HG03095 (cell line): ENCODE results near the gene MARK4.
"Not testable (repeated sequence)": the region's sequence is repeated elsewhere in the genome, so short reads cannot be mapped to it uniquely, and the experiment has no call there.

ENCODE experiments used
- ATAC-seq: cut with Tn5 transposase; IDR thresholded peaks from one replicate; pipeline ENCODE4 v1.9.1; 2021; ENCODE audit warnings: moderate library complexity; ENCODE audit not compliant: unreplicated experiment

Gene MARK4

GRCh38 chr19:45334881-45335280, 83.8 kb downstream of the MARK4 start:
- ATAC-seq = not testable (repeated sequence)

- no peak for ATAC-seq
These were observed 85.7 kb downstream of the MARK4 start for GRCh38 chr19:45336696-45337251.

DNA sequence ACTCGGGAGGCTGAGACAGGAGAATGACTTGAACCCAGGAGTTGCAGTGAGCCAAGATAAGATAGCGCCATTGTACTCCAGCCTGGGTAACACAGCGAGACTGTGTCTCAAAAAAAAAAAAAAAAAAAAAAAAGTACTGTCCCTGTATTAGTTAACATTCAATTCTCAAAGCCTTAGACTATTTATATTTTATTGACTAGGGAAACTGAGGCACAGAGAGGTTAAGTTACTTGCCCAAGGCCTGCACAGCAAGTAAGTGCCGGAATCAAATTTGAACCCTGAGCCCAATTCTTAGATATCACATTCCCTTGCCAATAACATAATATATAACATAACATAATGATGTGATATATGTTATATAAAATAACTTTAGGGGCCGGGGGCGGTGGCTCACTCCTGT, 88.6 kb downstream of the MARK4 start:
- ATAC-seq = no peak

DNA sequence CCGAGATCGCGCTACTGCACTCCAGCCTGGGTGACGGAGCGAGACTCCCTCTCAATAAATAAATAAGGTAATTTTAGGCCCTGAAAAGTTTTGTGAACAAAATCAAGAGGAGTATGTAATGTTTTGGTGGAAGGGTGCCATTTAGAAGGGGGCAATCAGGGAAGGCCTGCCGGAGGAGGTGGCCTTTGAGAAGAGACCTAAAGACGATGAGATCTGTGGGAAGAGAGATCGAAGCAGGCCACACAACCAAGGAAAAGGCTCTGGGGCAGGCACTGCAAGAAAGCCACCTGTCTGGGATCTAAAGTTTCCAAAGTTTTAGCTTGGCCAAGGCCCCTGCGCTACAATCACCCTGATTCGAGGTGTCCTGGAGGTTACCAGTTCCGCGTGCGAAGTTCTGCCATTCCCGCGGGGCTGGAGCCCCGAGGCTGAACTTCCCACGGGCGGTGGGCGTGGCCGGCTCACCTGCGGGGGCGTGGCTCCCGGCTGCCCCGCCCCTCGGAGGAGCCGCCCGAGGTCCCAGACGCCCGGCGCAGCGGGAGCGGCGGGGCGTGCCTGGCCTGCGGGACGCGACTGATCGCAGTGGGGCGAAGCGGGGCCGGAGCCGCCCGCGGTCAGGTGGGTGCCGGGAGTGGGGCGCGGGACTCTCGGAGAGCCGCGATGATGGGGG, 89.3 kb downstream of the MARK4 start, which contains the start of gene KLC3:
KLC3 (plus strand) TSS at position 519 of the 667 bp plus-strand sequence. CDS start 4,792 bp downstream, outside the sequence.
- no peak for ATAC-seq

DNA sequence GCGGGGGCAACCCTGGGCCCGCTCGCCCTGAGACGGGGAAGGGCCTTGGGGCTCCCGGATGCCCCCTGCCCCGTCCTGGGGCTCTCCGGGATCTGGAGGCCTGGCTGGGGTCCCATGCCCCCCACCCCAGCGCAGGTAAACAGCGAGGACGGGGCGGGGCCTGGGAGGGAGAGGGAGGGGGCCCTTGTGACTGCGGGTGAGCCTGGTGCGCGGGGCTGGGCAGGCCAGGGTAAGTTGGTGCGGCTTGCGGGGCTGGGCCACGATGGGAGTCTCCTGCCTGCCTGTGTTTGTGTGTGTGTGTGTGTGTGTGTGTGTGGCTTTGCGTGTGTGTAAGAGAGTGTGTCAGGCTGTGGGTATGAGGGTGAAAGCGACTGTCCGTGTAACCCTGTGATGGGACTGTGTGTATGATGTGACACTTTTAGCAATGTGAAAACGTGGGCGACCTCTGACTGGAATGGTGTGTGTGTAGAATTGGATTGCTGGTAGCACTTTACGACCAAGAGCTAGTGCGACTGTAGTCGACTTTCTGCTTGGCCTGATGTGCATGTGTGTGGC, 89.9 kb downstream of the MARK4 start:
- no peak for ATAC-seq

DNA sequence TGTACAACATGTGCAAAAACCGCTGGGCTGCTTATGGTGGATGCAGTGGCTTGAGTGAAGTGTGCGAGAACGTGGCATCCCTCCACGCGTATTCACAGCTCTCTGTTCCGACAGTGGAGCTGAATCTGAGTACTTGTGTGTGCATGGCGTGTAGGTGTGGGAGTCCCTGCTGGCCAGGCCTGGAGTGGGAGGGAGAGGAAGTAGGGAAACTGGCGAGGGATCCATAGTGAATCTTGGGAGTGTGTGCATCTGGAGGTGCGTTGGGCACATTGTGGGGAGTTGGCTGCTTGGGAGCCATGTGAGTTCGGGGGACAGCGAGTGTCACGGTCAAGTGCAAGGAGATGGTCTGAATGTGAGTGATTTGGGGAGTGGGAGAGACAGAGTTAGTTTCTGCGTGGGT, 91.8 kb downstream of the MARK4 start:
- ATAC-seq = no peak

- ATAC-seq = no peak
These were observed 93.8 kb downstream of the MARK4 start for GRCh38 chr19:45344621-45345505.

- ATAC-seq = no peak
These were observed 94.4 kb downstream of the MARK4 start for GRCh38 chr19:45345506-45345860.

- ATAC-seq = no peak
These were observed 95.4 kb downstream of the MARK4 start for GRCh38 chr19:45346449-45346848.

GRCh38 chr19:45347570-45348366, 96.7 kb downstream of the MARK4 start:
- no peak for ATAC-seq

DNA sequence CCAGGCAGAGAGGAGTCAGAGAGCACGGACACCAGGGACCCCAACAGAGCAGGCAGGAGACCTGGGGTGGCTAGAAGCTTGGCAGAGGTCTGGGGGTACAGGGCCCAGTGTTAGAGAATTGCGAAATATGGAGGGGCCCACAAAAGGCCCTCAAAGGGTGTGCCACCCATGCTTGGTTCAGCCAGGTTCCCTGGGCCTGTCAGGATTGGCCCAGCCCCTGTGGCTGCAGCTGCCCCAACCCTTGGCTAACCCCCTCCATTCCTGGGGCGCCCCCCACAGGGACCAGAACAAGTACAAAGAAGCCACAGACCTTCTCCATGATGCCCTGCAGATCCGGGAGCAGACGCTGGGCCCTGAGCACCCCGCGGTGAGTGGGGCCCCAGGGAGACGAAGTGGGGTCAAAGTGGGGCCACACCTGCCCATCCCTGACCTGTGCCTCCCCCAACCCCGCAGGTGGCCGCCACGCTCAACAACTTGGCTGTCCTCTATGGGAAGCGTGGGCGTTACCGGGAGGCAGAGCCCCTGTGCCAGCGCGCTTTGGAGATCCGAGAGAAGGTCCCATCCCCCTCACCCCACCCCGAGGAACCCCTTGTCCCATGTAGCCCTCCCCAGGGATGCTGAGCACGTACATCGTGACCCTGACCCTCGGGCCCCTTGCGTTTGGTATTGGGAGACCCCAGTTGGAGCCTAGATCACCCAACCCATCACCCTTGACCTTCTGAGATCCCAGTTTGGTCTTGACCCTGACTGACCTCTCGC, 97.5 kb downstream of the MARK4 start:
- no peak for ATAC-seq

- ATAC-seq = no peak
These were observed 98.0 kb downstream of the MARK4 start for GRCh38 chr19:45349126-45349415.

DNA sequence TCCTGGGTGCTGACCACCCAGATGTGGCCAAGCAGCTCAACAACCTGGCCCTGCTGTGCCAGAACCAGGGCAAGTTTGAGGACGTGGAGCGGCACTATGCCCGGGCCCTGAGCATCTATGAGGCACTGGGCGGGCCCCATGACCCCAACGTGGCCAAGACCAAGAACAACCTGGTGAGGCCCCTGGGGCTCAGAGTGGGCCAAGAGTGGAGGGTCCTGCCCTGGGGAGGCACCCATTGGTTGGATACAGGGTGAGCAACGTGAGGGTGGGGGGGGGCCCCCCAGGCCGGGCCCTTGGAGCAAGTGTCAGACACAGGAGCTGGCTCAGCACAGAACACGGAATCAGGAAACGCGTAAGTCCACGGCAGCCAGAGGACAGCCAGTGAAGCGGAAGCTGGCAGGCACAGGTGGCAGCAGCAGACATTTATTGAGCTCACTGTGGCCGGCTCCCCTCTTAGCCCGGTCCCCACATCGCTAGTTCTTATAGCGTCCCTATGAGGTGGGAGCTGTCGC, 98.4 kb downstream of the MARK4 start:
- no peak for ATAC-seq

DNA sequence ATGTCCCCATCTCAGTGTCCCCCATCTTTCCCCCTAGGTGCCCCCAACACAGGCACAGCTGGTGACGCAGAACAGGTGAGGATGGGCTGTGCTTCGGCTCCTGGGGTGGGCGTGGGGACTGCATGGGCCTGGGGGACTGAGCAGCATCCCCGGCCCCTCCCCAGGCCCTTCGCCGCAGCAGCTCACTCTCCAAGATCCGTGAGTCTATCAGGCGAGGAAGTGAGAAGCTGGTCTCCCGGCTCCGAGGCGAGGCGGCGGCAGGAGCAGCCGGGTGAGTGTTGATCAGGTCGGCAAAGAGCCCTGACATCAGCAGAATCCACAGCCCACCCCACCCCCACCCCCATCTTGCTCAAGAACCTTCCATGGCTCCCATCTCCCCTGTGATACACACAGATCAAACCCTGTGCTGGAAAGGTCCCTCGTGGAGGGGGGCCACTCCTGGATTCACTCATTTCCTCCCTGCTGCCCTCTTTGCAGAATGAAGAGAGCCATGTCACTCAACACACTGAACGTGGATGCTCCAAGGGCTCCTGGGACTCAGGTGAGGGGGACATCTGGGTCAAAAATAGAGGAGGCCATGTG, 99.5 kb downstream of the MARK4 start:
- ATAC-seq = no peak

- ATAC-seq = no peak
These were observed 100.4 kb downstream of the MARK4 start for GRCh38 chr19:45351401-45351952.

DNA sequence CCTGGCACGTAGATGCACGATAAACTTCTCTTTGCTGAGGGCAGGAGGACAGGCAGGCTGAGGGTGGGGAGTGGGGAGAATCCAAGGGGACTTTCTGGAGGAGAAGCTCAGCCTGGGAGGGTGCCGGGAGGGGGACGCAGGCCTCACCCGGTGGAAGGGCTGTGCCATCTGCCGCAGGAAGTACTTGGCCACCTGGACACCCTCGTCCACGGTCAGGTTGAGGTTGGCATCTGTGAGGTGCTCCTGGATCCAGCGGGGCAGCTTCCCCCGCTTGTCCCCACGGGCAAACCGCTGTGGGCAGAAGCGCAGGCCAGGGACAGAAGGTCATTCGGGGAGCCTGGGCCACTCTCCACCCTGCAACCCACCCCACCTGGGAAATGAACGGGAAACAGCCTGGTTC, 101.0 kb downstream of the MARK4 start:
- no peak for ATAC-seq

DNA sequence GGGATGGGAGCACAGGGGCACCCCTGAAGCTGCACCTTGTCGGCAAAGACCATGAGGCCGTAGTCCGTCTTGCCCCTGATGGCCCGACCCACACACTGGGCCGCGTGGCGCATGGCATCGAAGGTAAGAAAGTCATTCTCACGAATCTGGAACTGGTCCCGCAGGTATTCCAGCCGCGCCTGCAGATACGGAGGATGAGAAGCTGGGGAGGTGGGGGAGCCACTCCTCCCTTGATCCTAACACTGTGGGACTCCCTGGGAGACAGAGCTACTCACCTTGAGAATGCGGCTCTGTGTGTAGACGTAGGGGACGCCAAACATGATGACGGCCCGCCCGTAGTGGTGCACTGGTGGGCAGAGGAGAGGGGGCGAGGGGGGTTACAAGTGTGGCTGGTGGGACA, 101.4 kb downstream of the MARK4 start:
- no peak for ATAC-seq

- no peak for ATAC-seq
These were observed 102.1 kb downstream of the MARK4 start for GRCh38 chr19:45352914-45353796.
